ENCODE data around the gene AVEN.

GRCh38 chr15:33839540-33839939 lies 199.5 kb downstream of the AVEN start:
- no peak for TF ChIP-seq CTCF (IDR thresholded peaks at IDR 0.05)
- TF ChIP-seq POLR2A (IDR thresholded peaks at IDR 0.05) = no peak

Data from right lobe of liver (tissue), 4 donors.